AG09319 (cell line): ENCODE measurements around the gene PLCH2.

Experiments used
- DNase-seq: peaks from one replicate; pipeline ENCODE4 v3.0.0-alpha.2; 2010; ENCODE audit warnings: low read depth; ENCODE audit errors: extremely low read depth
- CTCF ChIP-seq: IDR thresholded peaks from 2 replicates; pipeline ENCODE4 v1.5.1; 2011; ENCODE audit warnings: low read depth, mild to moderate bottlenecking, inconsistent platforms, low read length, moderate library complexity

Gene PLCH2

GRCh38 chr1:2469103-2469940, 6.8 kb upstream of the PLCH2 start:
- no peak for TF ChIP-seq CTCF
- no peak for DNase-seq

GRCh38 chr1:2470290-2471158, 5.6 kb upstream of the PLCH2 start:
- no peak for DNase-seq
- no peak for TF ChIP-seq CTCF

- TF ChIP-seq CTCF, result no peak
Measured at GRCh38 chr1:2471159-2471471, 5.0 kb upstream of the PLCH2 start.

GRCh38 chr1:2471587-2472001, 4.5 kb upstream of the PLCH2 start:
- DNase-seq, result no peak
- TF ChIP-seq CTCF, result no peak

More at GRCh38 chr1:2471159-2471471, 5.0 kb upstream of the PLCH2 start:
- DNase-seq, result no peak

- TF ChIP-seq CTCF, result no peak
- no peak for DNase-seq
Measured at GRCh38 chr1:2472109-2472508, 4.0 kb upstream of the PLCH2 start.

- TF ChIP-seq CTCF, result no peak
- DNase-seq, result no peak
Measured at GRCh38 chr1:2472561-2473177, 3.4 kb upstream of the PLCH2 start.
